RWPE1 (cell line): Measurements from ENCODE around the gene SH2B3.

Source experiments
- CTCF ChIA-PET: fragments of 350-600 bp; sonication (Branson Sonifier 250); formaldehyde crosslinking; extraction: SDS; loops from one replicate; lab custom pipeline; 2021; lab: Yijun Ruan, JAX
- POLR2A ChIA-PET: fragments of 400-600 bp; formaldehyde crosslinking; extraction: SDS; loops from one replicate; lab custom pipeline; 2020; ENCODE audit warnings: antibody characterized with exemption; ENCODE audit not compliant: low non-redundant PET; lab: Yijun Ruan, JAX
- DNase-seq: peaks from one replicate; pipeline ENCODE4 v3.0.0; 2012; ENCODE audit warnings: low spot score
- H3K27ac ChIP-seq: fragments of 450-650 bp; 2 replicates; pipeline ENCODE4 v1.5.1; 2017
- CTCF ChIP-seq: fragments of 450-650 bp; conservative IDR thresholded peaks from 2 replicates; pipeline ENCODE4 v1.5.1; 2017; ENCODE audit warnings: low read depth, mild to moderate bottlenecking

Gene SH2B3

GRCh38 chr12:111361717-111362576 lies 43.8 kb upstream of the SH2B3 start:
- ChIA-PET POLR2A (no interaction called here), CTCF (interaction anchor here (0.6 to 0.7 kb wide), 3 partner anchors 195 to 1462 kb away, joined by 3 to 4 read pairs (median 3); partner anchors contain the start of gene TCHP)
- no peak for TF ChIP-seq CTCF
- no peak for DNase-seq
- H3K27ac ChIP-seq, result 0 out of 2 replicates have a peak overlapping the region, but pooled peaks have one; percentile 5

GRCh38 chr12:111362687-111363475 lies 42.8 kb upstream of the SH2B3 start:
- ChIA-PET CTCF (no interaction called here), POLR2A (no interaction called here)
- no peak for TF ChIP-seq CTCF
- no peak for DNase-seq
- H3K27ac ChIP-seq, result no peak overlapping the region

GRCh38 chr12:111363578-111363977 lies 42.1 kb upstream of the SH2B3 start:
- POLR2A ChIA-PET, result no interaction called here
- CTCF ChIA-PET, result no interaction called here
- no peak overlapping the region for H3K27ac ChIP-seq
- no peak for TF ChIP-seq CTCF
- DNase-seq, result no peak

GRCh38 chr12:111366075-111366474 lies 39.6 kb upstream of the SH2B3 start:
- no peak for DNase-seq
- no peak overlapping the region for H3K27ac ChIP-seq
- ChIA-PET POLR2A (interaction anchor here (0.6 kb wide), 1 partner anchor 121 kb away, joined by 4 read pairs; no protein-coding TSS in a partner anchor), CTCF (interaction anchor here (4.3 kb wide), 1 partner anchor 31 kb away, joined by 18 read pairs; no protein-coding TSS in a partner anchor)
- no peak for TF ChIP-seq CTCF

- ChIA-PET CTCF (interaction anchor here (0.6 to 4.3 kb wide), 2 partner anchors 8 to 30 kb away, joined by 4 to 18 read pairs; no protein-coding TSS in a partner anchor), POLR2A (interaction anchor here (0.6 kb wide), 1 partner anchor 121 kb away, joined by 4 read pairs; no protein-coding TSS in a partner anchor)
Measured at GRCh38 chr12:111366583-111366982, 39.1 kb upstream of the SH2B3 start.

More at GRCh38 chr12:111366583-111366982, 39.1 kb upstream of the SH2B3 start:
- DNase-seq, result no peak
- H3K27ac ChIP-seq, result no peak overlapping the region
- no peak for TF ChIP-seq CTCF
